HCT116 (cell line): ENCODE results near the gene USP24.

Source experiments
- CTCF ChIP-seq, 3 experiments: fragments of 200-600 bp in 1 of 3; sonication (generic) in 1 of 3; IDR thresholded peaks in 2 of 3; conservative IDR thresholded peaks in 1 of 3; 2 replicates each; pipeline ENCODE4 v1.5.1; 2012 to 2017; ENCODE audit warnings: low read depth in 2 of 3, low read length in 2 of 3, antibody characterized with exemption in 1 of 3, borderline replicate concordance in 1 of 3, control low read depth in 1 of 3, mild to moderate bottlenecking in 1 of 3, mixed read lengths in 1 of 3, mixed run types in 1 of 3, moderate library complexity in 1 of 3; ENCODE audit not compliant: insufficient read depth in 1 of 3
- EZH2 ChIP-seq: fragments of 200-600 bp; sonication (generic); IDR thresholded peaks from 2 replicates; pipeline ENCODE4 v1.6.1; 2017; ENCODE audit warnings: antibody characterized with exemption, mixed run types
- POLR2A ChIP-seq: IDR thresholded peaks from 2 replicates; pipeline ENCODE4 v1.7.0; 2011; ENCODE audit warnings: borderline replicate concordance; ENCODE audit not compliant: insufficient read depth, insufficient read length; ENCODE audit errors: extremely low read depth
- POLR2AphosphoS5 ChIP-seq: IDR thresholded peaks from 2 replicates; pipeline ENCODE4 v1.6.1; 2011; ENCODE audit warnings: mild to moderate bottlenecking, low read depth, low read length, moderate library complexity
- ZNF274 ChIP-seq: fragments of 200-500 bp; sonication (Bioruptor generic); IDR thresholded peaks from 2 replicates; pipeline ENCODE4 v1.6.1; 2014; ENCODE audit warnings: mild to moderate bottlenecking, low read depth, low read length, inconsistent platforms

DNA sequence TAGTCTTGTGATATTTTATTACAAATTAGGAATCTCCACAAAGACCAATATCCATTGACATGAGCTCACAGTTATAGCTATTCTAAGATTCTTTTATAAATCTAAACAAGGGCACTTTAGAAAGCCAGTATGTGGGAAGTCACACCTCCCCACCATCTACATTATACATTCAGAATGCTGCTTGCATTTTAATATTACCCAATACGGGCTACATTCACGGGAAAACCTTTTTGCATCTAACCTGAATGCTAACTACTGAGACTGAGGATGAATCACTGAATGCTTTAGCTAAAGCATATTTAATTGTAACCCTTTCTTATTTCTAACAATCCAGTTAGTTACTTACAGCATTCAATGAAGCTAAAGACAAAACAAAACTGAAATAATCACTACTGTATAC lies 122.7 kb downstream of the USP24 start:
- TF ChIP-seq CTCF (IDR thresholded peaks at IDR 0.05 in 2 of 3, conservative IDR thresholded peaks at IDR 0.05 in 1 of 3; ENCODE audit: borderline replicate concordance in 1 of 3, insufficient read depth in 1 of 3, low read depth in 2 of 3, low read length in 2 of 3) (no peak), ZNF274 (no peak), EZH2 (no peak), POLR2A (no peak), POLR2AphosphoS5 (no peak)
